ENCODE data around the gene KIRREL3.
"Not testable (repeated sequence)": the region's sequence is repeated elsewhere in the genome, so short reads cannot be mapped to it uniquely, and the experiment has no call there.

The KIRREL3 gene

GRCh38 chr11:126383339-126384335, 616.9 kb downstream of the KIRREL3 start:
- no peaks in the 10 kb centered on the region for H3K36me3 ChIP-seq (ENCODE audit: insufficient read depth, low read length)
- peaks cover 9% of the 10 kb centered on the region; the same call in 1 of the 2 replicates for H3K4me1 ChIP-seq (ENCODE audit: insufficient read depth, low read length)
- H3K9ac ChIP-seq (ENCODE audit: low read depth, low read length) = no peak overlapping the region
- H3K9me3 ChIP-seq (ENCODE audit: control insufficient read depth, insufficient read depth, low read length) = no peaks in the 10 kb centered on the region

- H3K4me1 ChIP-seq (ENCODE audit: insufficient read depth, low read length); H3K36me3 ChIP-seq (ENCODE audit: insufficient read depth, low read length); H3K9me3 ChIP-seq (ENCODE audit: control insufficient read depth, insufficient read depth, low read length); H3K9ac ChIP-seq (ENCODE audit: low read depth, low read length): not testable (repeated sequence)
These were observed 617.9 kb downstream of the KIRREL3 start for GRCh38 chr11:126382641-126383040.

- H3K36me3 ChIP-seq (ENCODE audit: insufficient read depth, low read length); H3K9me3 ChIP-seq (ENCODE audit: control insufficient read depth, insufficient read depth, low read length); H3K9ac ChIP-seq (ENCODE audit: low read depth, low read length); H3K4me1 ChIP-seq (ENCODE audit: insufficient read depth, low read length): not testable (repeated sequence)
These were observed 618.6 kb downstream of the KIRREL3 start for GRCh38 chr11:126381960-126382359.

- H3K36me3 ChIP-seq (ENCODE audit: insufficient read depth, low read length) = no peaks in the 10 kb centered on the region
- no peaks in the 10 kb centered on the region for H3K9me3 ChIP-seq (ENCODE audit: control insufficient read depth, insufficient read depth, low read length)
- H3K9ac ChIP-seq (ENCODE audit: low read depth, low read length) = no peak overlapping the region
- H3K4me1 ChIP-seq (ENCODE audit: insufficient read depth, low read length) = 0 out of 2 replicates have a peak, but pooled peaks cover under 1% of the 10 kb centered on the region
These were observed 619.7 kb downstream of the KIRREL3 start for GRCh38 chr11:126380909-126381308.

GRCh38 chr11:126378763-126379162, 621.8 kb downstream of the KIRREL3 start:
- H3K9ac ChIP-seq (ENCODE audit: low read depth, low read length) = no peak overlapping the region
- H3K36me3 ChIP-seq (ENCODE audit: insufficient read depth, low read length) = no peaks in the 10 kb centered on the region
- H3K9me3 ChIP-seq (ENCODE audit: control insufficient read depth, insufficient read depth, low read length) = no peaks in the 10 kb centered on the region
- no peaks in the 10 kb centered on the region for H3K4me1 ChIP-seq (ENCODE audit: insufficient read depth, low read length)

- Histone ChIP-seq H3K9me3 (ENCODE audit: control insufficient read depth, insufficient read depth, low read length) (no peaks in the 10 kb centered on the region), H3K36me3 (ENCODE audit: insufficient read depth, low read length) (no peaks in the 10 kb centered on the region), H3K4me1 (ENCODE audit: insufficient read depth, low read length) (no peaks in the 10 kb centered on the region), H3K9ac (ENCODE audit: low read depth, low read length) (no peak overlapping the region)
These were observed 624.8 kb downstream of the KIRREL3 start for GRCh38 chr11:126375726-126376125.

- H3K36me3 ChIP-seq (ENCODE audit: insufficient read depth, low read length); H3K9me3 ChIP-seq (ENCODE audit: control insufficient read depth, insufficient read depth, low read length); H3K9ac ChIP-seq (ENCODE audit: low read depth, low read length); H3K4me1 ChIP-seq (ENCODE audit: insufficient read depth, low read length): not testable (repeated sequence)
These were observed 625.8 kb downstream of the KIRREL3 start for GRCh38 chr11:126374562-126375300.

GRCh38 chr11:126373389-126374066, 627.0 kb downstream of the KIRREL3 start:
- H3K36me3 ChIP-seq (ENCODE audit: insufficient read depth, low read length); H3K9ac ChIP-seq (ENCODE audit: low read depth, low read length); H3K4me1 ChIP-seq (ENCODE audit: insufficient read depth, low read length); H3K9me3 ChIP-seq (ENCODE audit: control insufficient read depth, insufficient read depth, low read length): not testable (repeated sequence)
